NCI-H2227 (cell line): ENCODE measurements around the gene ANXA4.
"Not testable (repeated sequence)": the region's sequence is repeated elsewhere in the genome, so short reads cannot be mapped to it uniquely, and the experiment has no call there.

Experiments
- DNase-seq: peaks from one replicate; lab custom pipeline; 2025; ENCODE audit not compliant: unreplicated experiment; lab: John Stamatoyannopoulos, UW

Gene ANXA4

GRCh38 chr2:69720404-69720803, 21.5 kb upstream of the ANXA4 start:
- peak; percentile 9 for DNase-seq

DNA sequence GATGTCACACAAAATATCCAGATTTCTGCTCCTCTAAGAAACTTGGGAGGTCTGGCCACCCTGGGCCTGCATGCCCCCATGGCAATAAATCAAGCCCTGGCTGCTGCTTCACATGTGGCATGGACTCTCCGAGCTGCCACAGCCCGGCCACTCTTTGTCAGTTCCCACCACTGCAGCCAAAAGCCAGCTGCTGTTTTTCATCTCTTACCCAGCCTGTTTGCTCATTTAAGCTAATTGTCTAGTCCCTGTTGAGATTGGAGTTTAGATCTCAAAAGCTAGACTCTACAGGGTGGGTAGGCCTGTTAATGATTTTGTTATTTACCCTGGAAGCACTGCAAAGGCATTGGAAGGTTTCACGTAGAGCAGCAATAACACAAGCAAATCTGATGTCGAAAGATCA, 20.9 kb upstream of the ANXA4 start:
- DNase-seq = no peak

- no peak for DNase-seq
Observed at GRCh38 chr2:69723791-69724190, 18.1 kb upstream of the ANXA4 start.

GRCh38 chr2:69724540-69725159, 17.3 kb upstream of the ANXA4 start:
- peak; percentile 90 for DNase-seq

- no peak for DNase-seq
Observed at GRCh38 chr2:69725706-69726360, 16.1 kb upstream of the ANXA4 start.

DNA sequence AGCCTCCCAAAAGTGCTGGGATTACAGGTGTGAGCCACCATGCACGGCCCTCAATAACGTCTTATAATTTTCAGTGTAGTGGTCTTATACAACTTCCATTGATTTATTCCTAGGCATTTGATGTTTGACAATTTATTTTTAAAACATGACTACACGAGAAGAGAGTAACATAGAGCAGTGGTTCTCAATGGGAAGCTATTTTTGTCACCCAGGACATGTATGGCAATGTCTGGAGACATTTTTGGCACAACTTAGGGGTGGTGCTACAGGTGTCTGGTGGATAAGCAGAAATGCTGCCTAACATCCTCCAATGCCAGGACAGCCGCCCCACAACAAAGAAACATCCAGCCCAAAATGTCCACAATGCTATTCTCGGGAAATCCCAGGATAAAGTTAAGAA, 12.7 kb upstream of the ANXA4 start:
- no peak for DNase-seq

DNA sequence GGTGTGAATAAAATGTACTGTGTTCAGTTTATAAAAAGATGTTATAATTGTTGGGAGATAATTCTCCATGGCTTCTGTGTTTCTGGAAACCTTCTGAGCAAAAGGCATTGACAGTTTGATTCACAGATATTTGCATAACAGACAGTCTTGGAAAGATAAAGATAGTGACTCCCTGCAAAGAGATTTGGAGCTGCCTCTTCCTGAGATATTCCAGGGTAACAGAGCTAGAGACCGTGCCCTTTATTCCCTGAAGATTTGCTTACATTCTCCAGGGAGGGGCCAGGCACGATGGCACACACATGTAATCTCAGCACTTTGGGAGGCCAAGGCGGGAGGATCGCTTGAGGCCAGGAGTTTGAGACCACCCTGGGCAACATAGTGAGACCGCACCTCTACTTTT, 12.2 kb upstream of the ANXA4 start:
- no peak for DNase-seq

- no peak for DNase-seq
Observed at GRCh38 chr2:69731147-69731970, 10.6 kb upstream of the ANXA4 start.

DNA sequence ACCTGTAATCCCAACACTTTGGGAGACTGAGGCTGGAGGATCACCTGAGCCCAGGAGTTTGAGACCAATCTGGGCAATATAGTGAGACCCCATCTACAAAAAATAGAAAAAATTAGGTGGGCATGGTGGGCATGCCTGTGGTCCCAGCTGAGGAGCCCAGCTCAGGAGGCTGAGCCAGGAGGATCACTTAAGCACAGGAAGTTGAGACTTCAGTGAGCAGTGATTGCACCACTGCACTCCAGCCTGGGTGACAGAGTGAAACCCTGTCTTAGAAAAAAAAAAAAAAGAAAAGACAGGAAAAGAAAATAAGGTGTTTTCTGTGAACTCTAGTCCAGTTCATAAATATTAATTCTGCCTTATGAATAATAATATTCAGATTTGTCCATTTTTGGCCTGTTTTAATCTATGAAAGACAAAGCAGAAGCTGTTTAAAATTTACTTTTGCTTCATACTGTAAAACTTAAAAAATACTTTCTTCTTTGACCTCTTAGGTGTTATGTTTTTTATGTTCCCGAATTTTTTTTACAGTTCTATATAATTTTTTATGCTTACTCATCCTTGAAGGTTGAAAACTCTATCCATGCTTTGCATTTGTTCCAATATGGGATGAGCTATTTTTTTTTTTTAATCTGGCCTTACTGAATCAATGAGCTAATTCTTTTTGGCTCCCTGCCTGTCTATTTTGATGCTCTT, 8.4 kb upstream of the ANXA4 start:
- no peak for DNase-seq

DNA sequence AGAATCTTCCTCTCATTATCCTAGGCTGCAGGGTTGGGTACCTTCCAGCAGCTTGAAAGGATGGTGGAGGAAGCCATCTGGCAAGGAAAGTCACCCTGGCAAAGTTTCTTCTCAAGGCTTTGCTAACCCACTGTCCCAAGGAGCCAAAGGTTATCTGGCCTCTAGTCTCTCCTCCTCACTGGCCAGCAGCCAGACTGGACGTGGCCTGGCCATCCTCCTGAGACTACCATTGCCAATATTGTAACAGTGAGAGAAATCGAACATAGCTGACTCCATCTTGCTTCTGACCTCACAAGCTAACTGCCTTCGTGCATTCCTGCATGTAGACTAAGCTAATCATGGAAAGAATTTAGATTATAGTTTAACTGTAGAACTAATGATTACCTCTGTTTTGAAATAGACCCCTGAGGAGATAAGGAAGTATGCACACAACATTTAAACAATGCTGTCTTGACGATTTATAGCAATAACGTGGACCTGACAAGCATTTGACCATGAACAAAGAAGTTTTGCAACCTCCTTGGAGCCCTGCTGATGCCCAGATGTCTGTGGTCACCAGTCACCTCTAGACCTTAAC, 7.8 kb upstream of the ANXA4 start:
- DNase-seq = no peak

DNA sequence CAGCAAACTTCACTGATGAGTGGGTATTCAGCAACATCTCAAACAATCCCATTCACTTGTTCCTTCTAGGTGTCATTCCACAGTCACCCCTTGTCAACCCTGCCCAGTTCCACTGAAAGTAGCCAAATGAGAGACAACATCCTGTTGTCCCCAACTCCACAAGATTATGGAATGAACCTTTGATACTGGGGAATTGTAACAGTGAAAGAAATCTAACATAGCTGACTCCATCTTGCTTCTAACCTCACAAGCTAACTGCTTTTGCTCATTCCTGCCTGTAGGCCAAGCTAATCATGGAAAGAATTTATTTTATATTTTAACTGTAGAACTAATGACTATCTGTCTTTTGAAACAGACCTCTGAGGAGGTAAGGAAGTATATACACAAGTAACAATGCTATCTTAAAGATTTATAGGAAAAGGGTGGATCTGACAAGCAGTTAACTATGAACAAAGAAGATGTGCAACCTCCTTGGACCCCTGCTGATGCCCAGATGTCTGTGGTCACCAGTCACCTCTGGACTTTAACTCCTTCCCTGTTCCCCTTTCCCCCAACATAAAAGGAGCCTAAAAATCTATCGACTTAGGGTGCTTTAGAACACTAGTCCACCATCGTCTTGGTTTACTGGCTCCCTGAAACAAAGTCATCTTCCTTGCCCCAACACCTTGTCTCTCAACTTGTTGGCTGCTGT, 6.9 kb upstream of the ANXA4 start:
- DNase-seq = no peak

- DNase-seq = no peak
Observed at GRCh38 chr2:69735686-69736085, 6.2 kb upstream of the ANXA4 start.

- not testable (repeated sequence) for DNase-seq
Observed at GRCh38 chr2:69738149-69738548, 3.8 kb upstream of the ANXA4 start.

DNA sequence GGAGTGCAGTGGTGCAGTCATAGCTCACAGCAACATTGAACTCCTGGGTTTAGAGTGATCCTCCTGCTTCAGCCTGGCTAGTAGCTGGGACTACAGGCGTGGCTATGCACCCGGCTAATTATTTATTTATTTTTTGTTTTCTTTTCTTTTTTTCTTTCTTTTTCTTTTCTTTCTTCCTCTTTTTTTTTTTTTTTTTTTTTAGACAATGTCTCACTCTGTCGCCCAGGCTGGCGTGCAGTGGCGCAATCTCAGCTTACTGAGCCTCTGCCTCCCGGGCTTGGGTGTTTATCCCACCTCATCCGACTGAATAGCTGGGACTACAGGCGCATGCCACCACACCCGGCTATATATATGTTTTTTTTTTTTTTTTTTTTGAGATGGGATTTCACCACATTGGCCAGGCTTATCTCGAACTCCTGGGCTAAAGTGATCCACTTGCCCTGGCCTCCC, 1.4 kb upstream of the ANXA4 start:
- DNase-seq = no peak

DNA sequence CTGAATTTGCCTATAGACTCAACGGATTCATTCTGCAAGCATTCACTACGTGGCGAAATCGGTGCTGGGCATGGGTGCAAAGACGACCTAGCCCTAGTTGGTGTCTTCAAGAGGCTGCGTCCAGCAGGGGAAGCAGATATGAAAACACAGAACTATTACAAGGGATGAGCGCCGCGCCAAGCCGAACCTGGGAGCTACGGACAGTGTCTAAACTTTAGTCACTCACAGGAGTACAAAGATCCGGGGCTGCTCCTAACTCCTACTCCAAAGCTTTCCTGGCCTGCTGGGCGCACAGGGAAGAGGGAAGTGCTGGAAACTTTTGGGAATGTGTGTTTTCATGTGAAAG, 732 bp upstream of the ANXA4 start:
- DNase-seq = peak; percentile 56

- no peak for DNase-seq
Observed at GRCh38 chr2:69742322-69742952, 503 bp downstream of the ANXA4 start.

GRCh38 chr2:69743847-69744264, 1.9 kb downstream of the ANXA4 start:
- DNase-seq = no peak

GRCh38 chr2:69744456-69744855, 2.5 kb downstream of the ANXA4 start:
- DNase-seq = no peak

DNA sequence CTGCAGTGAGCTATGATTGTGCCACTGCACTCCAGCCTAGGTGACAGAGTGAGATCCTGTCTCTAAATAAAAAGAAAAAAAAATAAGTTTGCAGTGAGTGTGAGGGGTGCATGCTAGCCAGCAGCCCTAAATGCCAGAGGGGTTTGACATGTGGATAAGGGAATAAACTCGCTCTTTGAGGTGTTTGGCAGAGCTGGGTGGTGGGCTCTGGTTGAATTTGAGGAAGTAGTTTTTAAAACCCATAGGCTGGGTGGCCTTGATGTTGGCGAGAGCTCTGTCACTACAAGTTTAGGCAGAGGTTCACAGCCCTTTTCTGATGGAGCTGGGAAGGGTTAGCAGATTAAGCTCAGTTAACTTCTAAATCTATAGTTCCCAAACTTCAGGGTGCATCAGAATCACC, 3.1 kb downstream of the ANXA4 start:
- no peak for DNase-seq

GRCh38 chr2:69750246-69750645, 8.3 kb downstream of the ANXA4 start:
- no peak for DNase-seq
